ENCODE measurements around the gene ZFR2. TPM values are rescaled to one million over a fixed set of nuclear protein-coding genes. Genes with fewer than 3 reads are reported as not detected.

The ZFR2 gene
- total RNA-seq, 4 donors from 2014 or later = not detected

DNA sequence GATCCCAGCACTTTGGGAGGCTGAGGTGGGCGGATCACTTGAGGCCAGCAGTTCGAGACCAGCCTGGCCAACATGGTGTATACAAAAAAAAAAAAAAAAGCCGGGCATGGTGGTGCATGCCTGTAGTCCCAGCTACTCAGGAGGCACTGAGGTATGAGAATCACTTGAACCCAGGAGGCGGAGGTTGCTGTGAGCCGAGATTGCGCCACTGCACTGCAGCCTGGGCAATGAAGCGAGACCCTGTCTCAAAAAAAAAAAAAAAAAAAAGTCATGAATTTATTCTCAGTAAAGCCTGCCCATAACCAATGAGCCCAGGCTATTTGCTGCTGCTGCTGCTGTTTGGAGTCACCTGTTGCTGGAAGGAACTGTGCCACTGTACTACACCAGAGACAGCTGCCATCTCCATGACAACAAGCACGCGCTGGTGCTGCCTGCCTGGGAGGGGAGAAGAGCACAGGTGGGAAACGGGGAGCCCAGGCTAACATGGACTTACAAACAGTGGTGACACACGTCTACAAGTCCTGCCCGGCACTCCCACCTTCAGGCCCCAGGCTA, 11.3 kb downstream of the ZFR2 start:
- Histone ChIP-seq H3K27ac (no peak overlapping the region), H3K4me3 (no peak overlapping the region), H3K9me3 (no peaks in the 10 kb centered on the region), H3K4me1 (no peaks in the 10 kb centered on the region), H3K27me3 (no peaks in the 10 kb centered on the region), H3K36me3 (no peaks in the 10 kb centered on the region)
- no peak for DNase-seq
- TF ChIP-seq POLR2AphosphoS5 (IDR thresholded peaks at IDR 0.05) (no peak), POLR2A (IDR thresholded peaks at IDR 0.05) (no peak), EP300 (IDR thresholded peaks at IDR 0.05; ENCODE audit: low read depth) (no peak)
- TF ChIP-seq, protein P1, sequence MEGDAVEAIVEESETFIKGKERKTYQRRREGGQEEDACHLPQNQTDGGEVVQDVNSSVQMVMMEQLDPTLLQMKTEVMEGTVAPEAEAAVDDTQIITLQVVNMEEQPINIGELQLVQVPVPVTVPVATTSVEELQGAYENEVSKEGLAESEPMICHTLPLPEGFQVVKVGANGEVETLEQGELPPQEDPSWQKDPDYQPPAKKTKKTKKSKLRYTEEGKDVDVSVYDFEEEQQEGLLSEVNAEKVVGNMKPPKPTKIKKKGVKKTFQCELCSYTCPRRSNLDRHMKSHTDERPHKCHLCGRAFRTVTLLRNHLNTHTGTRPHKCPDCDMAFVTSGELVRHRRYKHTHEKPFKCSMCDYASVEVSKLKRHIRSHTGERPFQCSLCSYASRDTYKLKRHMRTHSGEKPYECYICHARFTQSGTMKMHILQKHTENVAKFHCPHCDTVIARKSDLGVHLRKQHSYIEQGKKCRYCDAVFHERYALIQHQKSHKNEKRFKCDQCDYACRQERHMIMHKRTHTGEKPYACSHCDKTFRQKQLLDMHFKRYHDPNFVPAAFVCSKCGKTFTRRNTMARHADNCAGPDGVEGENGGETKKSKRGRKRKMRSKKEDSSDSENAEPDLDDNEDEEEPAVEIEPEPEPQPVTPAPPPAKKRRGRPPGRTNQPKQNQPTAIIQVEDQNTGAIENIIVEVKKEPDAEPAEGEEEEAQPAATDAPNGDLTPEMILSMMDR (IDR thresholded peaks at IDR 0.05) = no peak
- intact Hi-C loops (cut with DNase I; ENCODE audit: low total_unique reads) = no loop called here
- WGBS, 2 donors (ENCODE audit: low coverage in 1 of 2) = 69 to 81% methylated on average over 7 to 12 of the region's 12 CpGs
- in situ Hi-C loops (cut with MboI; ENCODE audit: low pct_ligation_motif_present in 1 of 4, low pct_unique_long_range_greater_than_20kb in 1 of 4, low sequenced_read_pairs in 3 of 4) = no loop called here

GRCh38 chr19:3855320-3855719, 13.5 kb downstream of the ZFR2 start:
- DNase-seq = peak; percentile 54
- Histone ChIP-seq H3K36me3 (no peaks in the 10 kb centered on the region), H3K9me3 (peaks cover 0 to 7% of the 10 kb centered on the region in 2 donors), H3K27me3 (no peaks in the 10 kb centered on the region), H3K27ac (no peak overlapping the region), H3K4me1 (no peaks in the 10 kb centered on the region), H3K4me3 (no peak overlapping the region)
- TF ChIP-seq, protein P1 (IDR thresholded peaks at IDR 0.05) = no peak
- no peak for TF ChIP-seq POLR2A (IDR thresholded peaks at IDR 0.05)
- TF ChIP-seq EP300 (IDR thresholded peaks at IDR 0.05; ENCODE audit: low read depth) = no peak
- TF ChIP-seq POLR2AphosphoS5 (IDR thresholded peaks at IDR 0.05) = no peak
- 64 to 65% methylated on average over 14 to 19 of the region's 19 CpGs for WGBS, 2 donors (ENCODE audit: low coverage in 1 of 2)
- intact Hi-C loops (cut with DNase I; ENCODE audit: low total_unique reads) (no loop called here), in situ Hi-C loops (cut with MboI; ENCODE audit: low pct_ligation_motif_present in 1 of 4, low pct_unique_long_range_greater_than_20kb in 1 of 4, low sequenced_read_pairs in 3 of 4) (no loop called here)

DNA sequence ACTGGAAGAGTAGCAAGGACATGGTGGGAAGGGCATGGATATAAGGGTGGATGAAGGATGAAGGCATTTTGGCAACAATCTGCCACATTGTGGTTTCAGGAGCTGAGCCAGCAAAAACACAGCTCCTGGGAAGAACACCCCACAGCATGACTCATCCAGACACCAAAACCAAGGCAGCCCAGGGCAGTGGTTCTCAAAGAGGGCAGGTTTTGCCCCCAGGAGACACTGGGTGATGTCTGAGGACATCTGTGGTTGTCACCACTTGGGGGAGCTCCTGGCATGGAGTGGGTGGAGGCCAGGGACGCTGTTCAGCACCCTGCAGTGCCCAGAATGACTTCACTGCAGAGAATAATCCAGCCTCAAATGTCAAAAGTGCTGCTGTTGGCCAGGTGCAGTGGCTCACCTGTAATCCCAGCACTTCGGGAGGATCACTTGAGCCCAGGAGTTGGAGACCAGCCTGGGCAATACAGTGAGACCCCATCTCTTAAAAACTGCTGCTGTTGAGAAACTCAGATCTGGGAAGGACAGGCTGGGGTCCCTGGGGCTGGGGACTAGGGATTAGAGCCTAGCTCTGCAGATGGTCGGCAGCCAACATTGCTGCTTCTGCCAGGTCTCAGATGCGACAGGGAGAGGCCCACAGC, 16.1 kb downstream of the ZFR2 start:
- intact Hi-C loops (cut with DNase I; ENCODE audit: low total_unique reads) = no loop called here
- H3K27me3 ChIP-seq = no peaks in the 10 kb centered on the region
- H3K4me1 ChIP-seq = no peaks in the 10 kb centered on the region
- no peak for TF ChIP-seq POLR2A (IDR thresholded peaks at IDR 0.05)
- no peak for TF ChIP-seq EP300 (IDR thresholded peaks at IDR 0.05; ENCODE audit: low read depth)
- TF ChIP-seq, protein P1 (IDR thresholded peaks at IDR 0.05) = peak in 4 of 5 experiments; percentile 29 to 44 (median 42)
- TF ChIP-seq POLR2AphosphoS5 (IDR thresholded peaks at IDR 0.05) = no peak
- in situ Hi-C loops (cut with MboI; ENCODE audit: low pct_ligation_motif_present in 1 of 4, low pct_unique_long_range_greater_than_20kb in 1 of 4, low sequenced_read_pairs in 3 of 4) = no loop called here
- H3K4me3 ChIP-seq = no peak overlapping the region
- WGBS, 2 donors (ENCODE audit: low coverage in 1 of 2) = 45% methylated on average over 4 of the region's 4 CpGs; no CpG with 5 or more reads in 1 of the 2 donors
- peak; percentile 54 for DNase-seq
- H3K27ac ChIP-seq = no peak overlapping the region
- peaks cover 0 to 7% of the 10 kb centered on the region in 2 donors for H3K9me3 ChIP-seq
- no peaks in the 10 kb centered on the region for H3K36me3 ChIP-seq

GRCh38 chr19:3852177-3852511, 16.7 kb downstream of the ZFR2 start:
- in situ Hi-C loops (cut with MboI; ENCODE audit: low pct_ligation_motif_present in 1 of 4, low pct_unique_long_range_greater_than_20kb in 1 of 4, low sequenced_read_pairs in 3 of 4) (no loop called here), intact Hi-C loops (cut with DNase I; ENCODE audit: low total_unique reads) (no loop called here)
- Histone ChIP-seq H3K27ac (no peak overlapping the region), H3K27me3 (no peaks in the 10 kb centered on the region), H3K36me3 (no peaks in the 10 kb centered on the region), H3K4me1 (no peaks in the 10 kb centered on the region), H3K9me3 (peaks cover 0 to 7% of the 10 kb centered on the region in 2 donors), H3K4me3 (no peak overlapping the region)
- no peak for DNase-seq
- TF ChIP-seq EP300 (IDR thresholded peaks at IDR 0.05; ENCODE audit: low read depth) (no peak), POLR2AphosphoS5 (IDR thresholded peaks at IDR 0.05) (no peak), POLR2A (IDR thresholded peaks at IDR 0.05) (no peak)
- TF ChIP-seq, protein P1 (IDR thresholded peaks at IDR 0.05) = no peak
- 89% methylated on average over 1 of the region's 1 CpG; no CpG with 5 or more reads in 1 of the 2 donors for WGBS, 2 donors (ENCODE audit: low coverage in 1 of 2)

Data from transverse colon (tissue), 4 donors.